Measurements from ENCODE around the gene CACNA2D2. TPM values are rescaled to one million over a fixed set of nuclear protein-coding genes. Genes with fewer than 3 reads are reported as not detected.

CACNA2D2 gene
- polyA plus RNA-seq, 1 of the 3 experiments (the other 2 are of a cell fraction), result 1.1 TPM

DNA sequence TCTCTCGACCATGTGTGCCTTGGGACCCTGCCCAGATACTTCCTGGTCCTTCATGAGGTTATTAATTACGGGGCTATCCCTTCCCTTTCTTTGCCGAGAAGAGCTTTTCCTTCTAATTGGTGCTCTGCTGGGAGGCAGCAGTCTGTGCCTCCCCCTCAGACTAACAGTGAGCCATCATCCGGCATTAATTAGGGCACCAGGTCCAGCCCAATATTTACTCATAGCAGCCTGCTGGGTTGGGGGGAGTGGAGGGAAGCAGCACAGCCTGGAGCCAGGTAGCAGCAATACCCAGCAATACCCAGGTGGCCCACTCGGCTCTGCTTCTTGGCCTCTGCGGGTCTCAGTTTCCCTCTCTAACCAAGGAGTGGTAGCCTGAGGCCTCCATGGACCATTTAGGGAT, 20.1 kb downstream of the CACNA2D2 start:
- Histone ChIP-seq H3K79me2 (ENCODE audit: insufficient read depth) (no peaks in the 10 kb centered on the region), H3K9ac (no peak overlapping the region), H3K36me3 (replicated peaks in 1 of 2; ENCODE audit: control insufficient read depth in 1 of 2, insufficient read depth in 2 of 2, low read length in 1 of 2) (no peaks in the 10 kb centered on the region), H3F3A (replicated peaks; ENCODE audit: insufficient read depth) (no peaks in the 10 kb centered on the region), H4K20me1 (ENCODE audit: insufficient read depth) (no peaks in the 10 kb centered on the region), H3K4me3 (ENCODE audit: low read depth in 2 of 2, low read length in 1 of 2) (no peak overlapping the region), H3K27ac (ENCODE audit: low read depth in 2 of 2, low read length in 1 of 2) (no peak overlapping the region; a peak in 1 of 4 replicates), H3K27me3 (ENCODE audit: insufficient read depth) (no peaks in the 10 kb centered on the region), H3K4me2 (no peak overlapping the region), H2AFZ (ENCODE audit: low read depth) (no peak overlapping the region), H3K4me1 (ENCODE audit: control insufficient read depth in 1 of 2, insufficient read depth in 2 of 2, low read depth in 1 of 2, low read length in 1 of 2) (peaks cover 0 to 70% of the 10 kb centered on the region in 2 experiments; a peak in 1 of 4 replicates), H3K9me2 (no peaks in the 10 kb centered on the region), H3K9me3 (no peaks in the 10 kb centered on the region)
- ChIA-PET POLR2A (no interaction called here), CTCF (no interaction called here)
- no peak for DNase-seq
- whole genome bisulfite sequencing (ENCODE audit: low lambda C conversion rate), result 28% methylated on average over 3 of the region's 6 CpGs
- no peak for TF ChIP-seq SIN3A (IDR thresholded peaks at IDR 0.05; ENCODE audit: borderline replicate concordance, low read depth, low read length)
- no peak for TF ChIP-seq TEAD4 (IDR thresholded peaks at IDR 0.05; ENCODE audit: borderline replicate concordance, insufficient read depth)
- TF ChIP-seq, protein P1, sequence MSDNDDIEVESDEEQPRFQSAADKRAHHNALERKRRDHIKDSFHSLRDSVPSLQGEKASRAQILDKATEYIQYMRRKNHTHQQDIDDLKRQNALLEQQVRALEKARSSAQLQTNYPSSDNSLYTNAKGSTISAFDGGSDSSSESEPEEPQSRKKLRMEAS (IDR thresholded peaks at IDR 0.05; ENCODE audit: low read depth), result no peak
- no peak for TF ChIP-seq RAD21 (IDR thresholded peaks at IDR 0.05; ENCODE audit: low read length)
- TF ChIP-seq GATA2 (CRISPR knock-in tag; IDR thresholded peaks at IDR 0.05), result no peak
- no peak for TF ChIP-seq RCOR1 (IDR thresholded peaks at IDR 0.05; ENCODE audit: low read length)
- no peak for TF ChIP-seq NRF1 (IDR thresholded peaks at IDR 0.05; ENCODE audit: low read depth, low read length)
- TF ChIP-seq JUND (IDR thresholded peaks at IDR 0.05), result no peak

DNA sequence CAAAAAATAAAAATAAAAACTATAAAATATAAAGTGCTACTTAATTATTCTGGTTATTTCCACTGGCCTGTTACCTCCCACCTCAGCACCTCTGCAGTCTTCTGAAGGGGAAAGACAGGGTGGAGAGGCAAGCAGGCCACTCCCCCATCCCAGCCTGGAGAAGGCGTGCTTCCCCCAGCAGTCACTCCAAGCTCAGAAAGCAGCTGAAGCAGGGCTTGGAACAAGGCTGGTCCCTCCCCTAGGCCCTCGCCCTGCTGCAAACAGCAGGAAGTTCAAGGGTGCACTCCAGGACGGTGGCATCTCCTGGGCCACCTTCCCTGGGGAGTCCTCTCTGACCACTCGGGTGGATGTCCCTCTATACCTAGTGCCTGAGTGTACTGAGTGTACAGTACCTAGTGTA, 21.4 kb downstream of the CACNA2D2 start:
- H3K4me1 ChIP-seq (ENCODE audit: control insufficient read depth in 1 of 2, insufficient read depth in 2 of 2, low read depth in 1 of 2, low read length in 1 of 2), result peaks cover 0 to 76% of the 10 kb centered on the region in 2 experiments; a peak in 1 of 4 replicates
- DNase-seq, result no peak
- H3K79me2 ChIP-seq (ENCODE audit: insufficient read depth), result no peaks in the 10 kb centered on the region
- H3K27ac ChIP-seq (ENCODE audit: low read depth in 2 of 2, low read length in 1 of 2), result no peak overlapping the region
- no peak overlapping the region for H3K9ac ChIP-seq
- ChIA-PET CTCF (interaction anchor here (1.4 to 1.6 kb wide), 3 partner anchors 10 to 46 kb away, joined by 3 to 6 read pairs (median 4); no protein-coding TSS in a partner anchor), POLR2A (no interaction called here)
- H3K9me2 ChIP-seq, result no peaks in the 10 kb centered on the region
- whole genome bisulfite sequencing (ENCODE audit: low lambda C conversion rate), result 78% methylated on average over 1 of the region's 4 CpGs
- no peaks in the 10 kb centered on the region for H3K9me3 ChIP-seq
- H2AFZ ChIP-seq (ENCODE audit: low read depth), result no peak overlapping the region
- H3K4me3 ChIP-seq (ENCODE audit: low read depth in 2 of 2, low read length in 1 of 2), result no peak overlapping the region
- H3K4me2 ChIP-seq, result no peak overlapping the region
- no peaks in the 10 kb centered on the region for H3F3A ChIP-seq (replicated peaks; ENCODE audit: insufficient read depth)
- TF ChIP-seq, protein P2, sequence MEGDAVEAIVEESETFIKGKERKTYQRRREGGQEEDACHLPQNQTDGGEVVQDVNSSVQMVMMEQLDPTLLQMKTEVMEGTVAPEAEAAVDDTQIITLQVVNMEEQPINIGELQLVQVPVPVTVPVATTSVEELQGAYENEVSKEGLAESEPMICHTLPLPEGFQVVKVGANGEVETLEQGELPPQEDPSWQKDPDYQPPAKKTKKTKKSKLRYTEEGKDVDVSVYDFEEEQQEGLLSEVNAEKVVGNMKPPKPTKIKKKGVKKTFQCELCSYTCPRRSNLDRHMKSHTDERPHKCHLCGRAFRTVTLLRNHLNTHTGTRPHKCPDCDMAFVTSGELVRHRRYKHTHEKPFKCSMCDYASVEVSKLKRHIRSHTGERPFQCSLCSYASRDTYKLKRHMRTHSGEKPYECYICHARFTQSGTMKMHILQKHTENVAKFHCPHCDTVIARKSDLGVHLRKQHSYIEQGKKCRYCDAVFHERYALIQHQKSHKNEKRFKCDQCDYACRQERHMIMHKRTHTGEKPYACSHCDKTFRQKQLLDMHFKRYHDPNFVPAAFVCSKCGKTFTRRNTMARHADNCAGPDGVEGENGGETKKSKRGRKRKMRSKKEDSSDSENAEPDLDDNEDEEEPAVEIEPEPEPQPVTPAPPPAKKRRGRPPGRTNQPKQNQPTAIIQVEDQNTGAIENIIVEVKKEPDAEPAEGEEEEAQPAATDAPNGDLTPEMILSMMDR (IDR thresholded peaks at IDR 0.05), result no peak
- no peaks in the 10 kb centered on the region for H3K27me3 ChIP-seq (ENCODE audit: insufficient read depth)
- no peaks in the 10 kb centered on the region for H3K36me3 ChIP-seq (replicated peaks in 1 of 2; ENCODE audit: control insufficient read depth in 1 of 2, insufficient read depth in 2 of 2, low read length in 1 of 2)
- H4K20me1 ChIP-seq (ENCODE audit: insufficient read depth), result no peaks in the 10 kb centered on the region

DNA sequence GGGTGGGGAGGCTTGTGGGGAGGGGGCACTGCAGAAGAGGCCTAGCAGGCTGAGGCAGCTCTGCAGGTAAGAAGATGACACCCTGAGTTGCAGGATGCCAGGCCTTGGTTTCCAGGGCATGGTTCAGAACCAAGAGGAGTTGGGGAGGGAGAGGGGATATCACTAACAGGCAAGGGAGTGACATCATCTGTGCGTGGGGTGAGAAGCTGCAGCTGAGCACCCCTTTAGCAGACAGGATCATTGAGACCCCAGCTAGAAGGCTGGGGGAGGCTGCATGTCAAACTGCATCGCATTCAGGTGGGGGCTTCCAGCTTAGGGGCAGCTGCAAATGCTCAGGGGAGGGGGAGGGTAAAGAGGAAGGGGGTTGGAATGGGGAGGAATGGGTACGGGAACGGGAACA, 23.0 kb downstream of the CACNA2D2 start:
- WGBS (ENCODE audit: low lambda C conversion rate), result 75% methylated on average over 4 of the region's 4 CpGs
- no peak for DNase-seq
- H3K4me2 ChIP-seq, result no peak overlapping the region
- CTCF ChIA-PET, result interaction anchor here (0.8 to 2.4 kb wide), 5 partner anchors 39 to 92 kb away, joined by 3 to 10 read pairs (median 3); no protein-coding TSS in a partner anchor
- H3K4me1 ChIP-seq (ENCODE audit: control insufficient read depth in 1 of 2, insufficient read depth in 2 of 2, low read depth in 1 of 2, low read length in 1 of 2), result peaks cover 0 to 70% of the 10 kb centered on the region in 2 experiments; a peak in 1 of 4 replicates
- no peaks in the 10 kb centered on the region for H3K79me2 ChIP-seq (ENCODE audit: insufficient read depth)
- no peaks in the 10 kb centered on the region for H3F3A ChIP-seq (replicated peaks; ENCODE audit: insufficient read depth)
- H2AFZ ChIP-seq (ENCODE audit: low read depth), result no peak overlapping the region
- H3K36me3 ChIP-seq (replicated peaks in 1 of 2; ENCODE audit: control insufficient read depth in 1 of 2, insufficient read depth in 2 of 2, low read length in 1 of 2), result no peaks in the 10 kb centered on the region
- TF ChIP-seq, protein P3, sequence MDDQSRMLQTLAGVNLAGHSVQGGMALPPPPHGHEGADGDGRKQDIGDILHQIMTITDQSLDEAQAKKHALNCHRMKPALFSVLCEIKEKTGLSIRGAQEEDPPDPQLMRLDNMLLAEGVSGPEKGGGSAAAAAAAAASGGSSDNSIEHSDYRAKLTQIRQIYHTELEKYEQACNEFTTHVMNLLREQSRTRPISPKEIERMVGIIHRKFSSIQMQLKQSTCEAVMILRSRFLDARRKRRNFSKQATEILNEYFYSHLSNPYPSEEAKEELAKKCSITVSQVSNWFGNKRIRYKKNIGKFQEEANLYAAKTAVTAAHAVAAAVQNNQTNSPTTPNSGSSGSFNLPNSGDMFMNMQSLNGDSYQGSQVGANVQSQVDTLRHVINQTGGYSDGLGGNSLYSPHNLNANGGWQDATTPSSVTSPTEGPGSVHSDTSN (IDR thresholded peaks at IDR 0.05), result no peak
- TF ChIP-seq, protein P1 (IDR thresholded peaks at IDR 0.05; ENCODE audit: low read depth), result no peak
- TF ChIP-seq NRF1 (IDR thresholded peaks at IDR 0.05; ENCODE audit: low read depth, low read length), result no peak
- no peak for TF ChIP-seq TAF1 (IDR thresholded peaks at IDR 0.05; ENCODE audit: borderline replicate concordance, low read depth, low read length)
- TF ChIP-seq, protein P4, sequence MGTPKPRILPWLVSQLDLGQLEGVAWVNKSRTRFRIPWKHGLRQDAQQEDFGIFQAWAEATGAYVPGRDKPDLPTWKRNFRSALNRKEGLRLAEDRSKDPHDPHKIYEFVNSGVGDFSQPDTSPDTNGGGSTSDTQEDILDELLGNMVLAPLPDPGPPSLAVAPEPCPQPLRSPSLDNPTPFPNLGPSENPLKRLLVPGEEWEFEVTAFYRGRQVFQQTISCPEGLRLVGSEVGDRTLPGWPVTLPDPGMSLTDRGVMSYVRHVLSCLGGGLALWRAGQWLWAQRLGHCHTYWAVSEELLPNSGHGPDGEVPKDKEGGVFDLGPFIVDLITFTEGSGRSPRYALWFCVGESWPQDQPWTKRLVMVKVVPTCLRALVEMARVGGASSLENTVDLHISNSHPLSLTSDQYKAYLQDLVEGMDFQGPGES (IDR thresholded peaks at IDR 0.05; ENCODE audit: low read depth, low read length), result no peak
- H3K9ac ChIP-seq, result no peak overlapping the region
- H3K27ac ChIP-seq (ENCODE audit: low read depth in 2 of 2, low read length in 1 of 2), result peak overlapping the region in 1 of 2 experiments; percentile 60; a peak in 2 of 4 replicates
- H3K4me3 ChIP-seq (ENCODE audit: low read depth in 2 of 2, low read length in 1 of 2), result no peak overlapping the region
- POLR2A ChIA-PET, result no interaction called here
- no peaks in the 10 kb centered on the region for H3K9me2 ChIP-seq
- H3K27me3 ChIP-seq (ENCODE audit: insufficient read depth), result no peaks in the 10 kb centered on the region
- H4K20me1 ChIP-seq (ENCODE audit: insufficient read depth), result no peaks in the 10 kb centered on the region
- no peaks in the 10 kb centered on the region for H3K9me3 ChIP-seq

Data from SK-N-SH (cell line).